Left ventricle myocardium inferior (tissue), 1 donor: ENCODE measurements around the gene HELZ. TPM values are rescaled to one million over a fixed set of nuclear protein-coding genes. Genes with fewer than 3 reads are reported as not detected.
"Not testable (repeated sequence)": the region's sequence is repeated elsewhere in the genome, so short reads cannot be mapped to it uniquely, and the experiment has no call there.

Experiments used
- DNase-seq: peaks from one replicate; pipeline ENCODE4 v3.0.0-alpha.2; 2020
- H3K27ac ChIP-seq: fragments of 200-600 bp; replicated peaks from 2 replicates; pipeline ENCODE4 v1.8.0; 2021
- H3K27me3 ChIP-seq: fragments of 200-600 bp; 2 replicates; pipeline ENCODE4 v1.8.0; 2021; ENCODE audit warnings: low read depth
- H3K36me3 ChIP-seq: fragments of 200-600 bp; 2 replicates; pipeline ENCODE4 v1.8.0; 2021
- H3K4me1 ChIP-seq: fragments of 200-600 bp; 2 replicates; pipeline ENCODE4 v1.8.0; 2021
- H3K4me3 ChIP-seq: fragments of 200-600 bp; 2 replicates; pipeline ENCODE4 v1.8.0; 2021; ENCODE audit warnings: mild to moderate bottlenecking, moderate library complexity
- H3K9me3 ChIP-seq: fragments of 200-600 bp; replicated peaks from 2 replicates; pipeline ENCODE4 v1.8.0; 2021
- CTCF ChIP-seq: fragments of 200-600 bp; IDR thresholded peaks from 2 replicates; pipeline ENCODE4 v1.8.0; 2021; ENCODE audit warnings: antibody characterized with exemption, mild to moderate bottlenecking, borderline replicate concordance
- intact Hi-C: fragments of 100-400 bp; cut with micrococcal nuclease; formaldehyde crosslinking; loops from one replicate; pipeline ENCODE4 v1.11.0; 2022
- total RNA-seq: library from RNA; stranded (reverse); fragmentation: NEBNext Ultra II Directional; extraction: Animal tissue kit (Norgen Biotek cat#: 25700); gene quantifications from one replicate; pipeline ENCODE4 v1.2.1, GENCODE V29; 2021
- donor health status: DM: no; HTN: yes; CAD: no; lungs with severe emphysema.

Gene HELZ
- total RNA-seq, 1 donor from 2014 or later, result 36.7 TPM

GRCh38 chr17:67272312-67273047 lies 27.5 kb upstream of the HELZ start:
- Histone ChIP-seq H3K4me1 (no peaks in the 10 kb centered on the region), H3K9me3 (no peaks in the 10 kb centered on the region), H3K27ac (no peak overlapping the region), H3K4me3 (no peak overlapping the region), H3K36me3 (no peaks in the 10 kb centered on the region), H3K27me3 (no peaks in the 10 kb centered on the region)
- no peak for TF ChIP-seq CTCF
- intact Hi-C loops, result no loop called here
- DNase-seq, result no peak

GRCh38 chr17:67271187-67271586 lies 26.2 kb upstream of the HELZ start:
- H3K27ac ChIP-seq, DNase-seq, intact Hi-C loops, H3K4me3 ChIP-seq, H3K4me1 ChIP-seq, H3K36me3 ChIP-seq, H3K27me3 ChIP-seq, H3K9me3 ChIP-seq: not testable (repeated sequence)

- intact Hi-C loops, result no loop called here
- no peak for TF ChIP-seq CTCF
- Histone ChIP-seq H3K4me1 (no peaks in the 10 kb centered on the region), H3K4me3 (no peak overlapping the region), H3K27ac (no peak overlapping the region), H3K36me3 (no peaks in the 10 kb centered on the region), H3K9me3 (no peaks in the 10 kb centered on the region), H3K27me3 (no peaks in the 10 kb centered on the region)
- no peak for DNase-seq
Observed at GRCh38 chr17:67270416-67270815, 25.4 kb upstream of the HELZ start.

- Histone ChIP-seq H3K27ac (no peak overlapping the region), H3K27me3 (no peaks in the 10 kb centered on the region), H3K9me3 (no peaks in the 10 kb centered on the region), H3K36me3 (no peaks in the 10 kb centered on the region), H3K4me1 (no peaks in the 10 kb centered on the region), H3K4me3 (no peak overlapping the region)
- intact Hi-C loops, result no loop called here
- DNase-seq, result no peak
- no peak for TF ChIP-seq CTCF
Observed at GRCh38 chr17:67266496-67266895, 21.5 kb upstream of the HELZ start.

- Histone ChIP-seq H3K9me3 (no peaks in the 10 kb centered on the region), H3K4me1 (no peaks in the 10 kb centered on the region), H3K27ac (no peak overlapping the region), H3K27me3 (no peaks in the 10 kb centered on the region), H3K4me3 (no peak overlapping the region), H3K36me3 (no peaks in the 10 kb centered on the region)
- TF ChIP-seq CTCF, result no peak
- intact Hi-C loops, result no loop called here
- no peak for DNase-seq
Observed at GRCh38 chr17:67265436-67266019, 20.5 kb upstream of the HELZ start.

- H3K27me3 ChIP-seq, result no peaks in the 10 kb centered on the region
- no peak for TF ChIP-seq CTCF
Observed at GRCh38 chr17:67262435-67263117, 17.6 kb upstream of the HELZ start.

More at GRCh38 chr17:67262435-67263117, 17.6 kb upstream of the HELZ start:
- Histone ChIP-seq H3K27ac (no peak overlapping the region), H3K4me3 (no peak overlapping the region), H3K4me1 (peaks cover 3% of the 10 kb centered on the region), H3K9me3 (no peaks in the 10 kb centered on the region), H3K36me3 (no peaks in the 10 kb centered on the region)
- intact Hi-C loops, result no loop called here
- no peak for DNase-seq
